COLO829 (cell line): ENCODE results near the gene TOP1.
"Not testable (repeated sequence)": the region's sequence is repeated elsewhere in the genome, so short reads cannot be mapped to it uniquely, and the experiment has no call there.

Experiments used
- DNase-seq: peaks from one replicate; pipeline ENCODE4 v3.0.0; 2012; ENCODE audit warnings: low spot score

The TOP1 gene

GRCh38 chr20:41028359-41029149 is at the start of gene TOP1:
Gene TOP1, plus strand, starts transcription at chr20:41028822. Its CDS starts 246 bp downstream, at chr20:41029068.
- DNase-seq = peak; percentile 100

GRCh38 chr20:40979247-40979646 is 49.4 kb upstream of the TOP1 start:
- no peak for DNase-seq

GRCh38 chr20:40980106-40980827 is 48.4 kb upstream of the TOP1 start:
- no peak for DNase-seq

- DNase-seq = no peak
These were observed 47.8 kb upstream of the TOP1 start for GRCh38 chr20:40980828-40981310.

GRCh38 chr20:40982415-40983145 is 46.0 kb upstream of the TOP1 start:
- no peak for DNase-seq

- no peak for DNase-seq
These were observed 44.7 kb upstream of the TOP1 start for GRCh38 chr20:40983898-40984297.

- no peak for DNase-seq
These were observed 44.1 kb upstream of the TOP1 start for GRCh38 chr20:40984496-40984895.

- no peak for DNase-seq
These were observed 41.8 kb upstream of the TOP1 start for GRCh38 chr20:40986774-40987173.

- peak; percentile 99 for DNase-seq
These were observed 38.0 kb upstream of the TOP1 start for GRCh38 chr20:40990542-40991120.

- no peak for DNase-seq
These were observed 37.3 kb upstream of the TOP1 start for GRCh38 chr20:40991181-40991889.

- DNase-seq = no peak
These were observed 36.1 kb upstream of the TOP1 start for GRCh38 chr20:40992349-40993113.

GRCh38 chr20:40993794-40994540 is 34.7 kb upstream of the TOP1 start:
- peak; percentile 71 for DNase-seq

- no peak for DNase-seq
These were observed 32.3 kb upstream of the TOP1 start for GRCh38 chr20:40996326-40996725.

GRCh38 chr20:40997116-40997515 is 31.5 kb upstream of the TOP1 start:
- no peak for DNase-seq

GRCh38 chr20:40999841-41000240 is 28.8 kb upstream of the TOP1 start:
- no peak for DNase-seq

- no peak for DNase-seq
These were observed 28.0 kb upstream of the TOP1 start for GRCh38 chr20:41000628-41001027.

- DNase-seq = no peak
These were observed 27.1 kb upstream of the TOP1 start for GRCh38 chr20:41001497-41001896.

GRCh38 chr20:41002842-41003142 is 25.8 kb upstream of the TOP1 start:
- DNase-seq = no peak

- DNase-seq = peak; percentile 83
These were observed 25.3 kb upstream of the TOP1 start for GRCh38 chr20:41003143-41003935.

GRCh38 chr20:41003936-41004294 is 24.7 kb upstream of the TOP1 start:
- DNase-seq = not testable (repeated sequence)
